ENCODE measurements around the gene LYVE1.

LYVE1 gene

GRCh38 chr11:10542776-10543175 is 25.7 kb downstream of the LYVE1 start:
- no peak for ATAC-seq (ENCODE audit: low read depth)
- no peak overlapping the region for H3K27ac ChIP-seq (ENCODE audit: poor library complexity, severe bottlenecking)
- peaks cover 7% of the 10 kb centered on the region for H3K4me1 ChIP-seq (ENCODE audit: insufficient read depth, poor library complexity, severe bottlenecking)
- H3K9me3 ChIP-seq (ENCODE audit: severe bottlenecking), result no peaks in the 10 kb centered on the region
- DNase-seq (ENCODE audit: low spot score), result no peak
- H3K27me3 ChIP-seq (ENCODE audit: insufficient read depth, poor library complexity, severe bottlenecking), result no peaks in the 10 kb centered on the region
- no peaks in the 10 kb centered on the region for H3K36me3 ChIP-seq (ENCODE audit: low read depth)
- no peak for TF ChIP-seq CTCF (IDR thresholded peaks at IDR 0.05; ENCODE audit: poor library complexity, severe bottlenecking)
- no peak overlapping the region for H3K4me3 ChIP-seq (ENCODE audit: severe bottlenecking)

GRCh38 chr11:10541561-10541930 is 26.9 kb downstream of the LYVE1 start:
- Histone ChIP-seq H3K27me3 (ENCODE audit: insufficient read depth, poor library complexity, severe bottlenecking) (no peaks in the 10 kb centered on the region), H3K4me3 (ENCODE audit: severe bottlenecking) (peak overlapping the region; percentile 51), H3K27ac (ENCODE audit: poor library complexity, severe bottlenecking) (no peak overlapping the region), H3K4me1 (ENCODE audit: insufficient read depth, poor library complexity, severe bottlenecking) (peaks cover 7% of the 10 kb centered on the region), H3K36me3 (ENCODE audit: low read depth) (no peaks in the 10 kb centered on the region; the same call in 1 of the 2 replicates), H3K9me3 (ENCODE audit: severe bottlenecking) (no peaks in the 10 kb centered on the region)
- ATAC-seq (ENCODE audit: low read depth), result no peak
- no peak for DNase-seq (ENCODE audit: low spot score)
- no peak for TF ChIP-seq CTCF (IDR thresholded peaks at IDR 0.05; ENCODE audit: poor library complexity, severe bottlenecking)

GRCh38 chr11:10540915-10541560 is 27.4 kb downstream of the LYVE1 start, which contains the start of gene RNF141:
Gene RNF141 (minus strand): TSS chr11:10541187. CDS start chr11:10534158, 7,029 bp downstream.
- H3K9me3 ChIP-seq (ENCODE audit: severe bottlenecking), result no peaks in the 10 kb centered on the region
- peak; percentile 91 for TF ChIP-seq CTCF (IDR thresholded peaks at IDR 0.05; ENCODE audit: poor library complexity, severe bottlenecking)
- peak within 1 kb of the TSS; percentile 49 for H3K27ac ChIP-seq (ENCODE audit: poor library complexity, severe bottlenecking)
- peak; percentile 96 for DNase-seq (ENCODE audit: low spot score)
- H3K4me1 ChIP-seq (ENCODE audit: insufficient read depth, poor library complexity, severe bottlenecking), result peaks cover 7% of the 10 kb centered on the region
- H3K36me3 ChIP-seq (ENCODE audit: low read depth), result no peaks in the 10 kb centered on the region; the same call in 1 of the 2 replicates
- no peaks in the 10 kb centered on the region for H3K27me3 ChIP-seq (ENCODE audit: insufficient read depth, poor library complexity, severe bottlenecking)
- peak; percentile 95 for ATAC-seq (ENCODE audit: low read depth)
- peak within 1 kb of the TSS; percentile 51 for H3K4me3 ChIP-seq (ENCODE audit: severe bottlenecking)

- Histone ChIP-seq H3K27me3 (ENCODE audit: insufficient read depth, poor library complexity, severe bottlenecking) (no peaks in the 10 kb centered on the region), H3K4me1 (ENCODE audit: insufficient read depth, poor library complexity, severe bottlenecking) (peaks cover 7% of the 10 kb centered on the region), H3K27ac (ENCODE audit: poor library complexity, severe bottlenecking) (peak overlapping the region; percentile 49), H3K4me3 (ENCODE audit: severe bottlenecking) (peak overlapping the region; percentile 51), H3K9me3 (ENCODE audit: severe bottlenecking) (no peaks in the 10 kb centered on the region), H3K36me3 (ENCODE audit: low read depth) (no peaks in the 10 kb centered on the region; the same call in 1 of the 2 replicates)
- no peak for TF ChIP-seq CTCF (IDR thresholded peaks at IDR 0.05; ENCODE audit: poor library complexity, severe bottlenecking)
- peak; percentile 63 for ATAC-seq (ENCODE audit: low read depth)
- DNase-seq (ENCODE audit: low spot score), result no peak
These were observed 27.9 kb downstream of the LYVE1 start for GRCh38 chr11:10540546-10540914.

- H3K27ac ChIP-seq (ENCODE audit: poor library complexity, severe bottlenecking), result no peak overlapping the region
- H3K4me3 ChIP-seq (ENCODE audit: severe bottlenecking), result no peak overlapping the region
- DNase-seq (ENCODE audit: low spot score), result no peak
- H3K27me3 ChIP-seq (ENCODE audit: insufficient read depth, poor library complexity, severe bottlenecking), result no peaks in the 10 kb centered on the region
- no peaks in the 10 kb centered on the region; the same call in 1 of the 2 replicates for H3K36me3 ChIP-seq (ENCODE audit: low read depth)
- H3K9me3 ChIP-seq (ENCODE audit: severe bottlenecking), result no peaks in the 10 kb centered on the region
- TF ChIP-seq CTCF (IDR thresholded peaks at IDR 0.05; ENCODE audit: poor library complexity, severe bottlenecking), result no peak
- no peak for ATAC-seq (ENCODE audit: low read depth)
- H3K4me1 ChIP-seq (ENCODE audit: insufficient read depth, poor library complexity, severe bottlenecking), result peaks cover 7% of the 10 kb centered on the region
These were observed 29.1 kb downstream of the LYVE1 start for GRCh38 chr11:10539339-10539738.
